Cardiac fibroblast (primary cell): ENCODE results near the gene HIRIP3.

Source experiments
- DNase-seq, 2 donors: peaks; one replicate each; pipeline versions ENCODE4 v3.0.0 to v3.0.0-alpha.2; 2010; ENCODE audit warnings: low read depth in 2 of 2
- H3K4me3 ChIP-seq, 2 donors: replicated peaks in 1 of 2; 1 replicate in 1 of 2; 2 replicates in 1 of 2; pipeline ENCODE4 v1.5.1; 2011; ENCODE audit warnings: low read depth in 2 of 2, low read length in 2 of 2, mild to moderate bottlenecking in 2 of 2, moderate library complexity in 1 of 2
- TF ChIP-seq, protein P1 (sequence below): IDR thresholded peaks from one replicate; pipeline ENCODE4 v1.5.1; 2011; ENCODE audit warnings: low read depth, mild to moderate bottlenecking, low read length, inconsistent platforms

Gene HIRIP3

DNA sequence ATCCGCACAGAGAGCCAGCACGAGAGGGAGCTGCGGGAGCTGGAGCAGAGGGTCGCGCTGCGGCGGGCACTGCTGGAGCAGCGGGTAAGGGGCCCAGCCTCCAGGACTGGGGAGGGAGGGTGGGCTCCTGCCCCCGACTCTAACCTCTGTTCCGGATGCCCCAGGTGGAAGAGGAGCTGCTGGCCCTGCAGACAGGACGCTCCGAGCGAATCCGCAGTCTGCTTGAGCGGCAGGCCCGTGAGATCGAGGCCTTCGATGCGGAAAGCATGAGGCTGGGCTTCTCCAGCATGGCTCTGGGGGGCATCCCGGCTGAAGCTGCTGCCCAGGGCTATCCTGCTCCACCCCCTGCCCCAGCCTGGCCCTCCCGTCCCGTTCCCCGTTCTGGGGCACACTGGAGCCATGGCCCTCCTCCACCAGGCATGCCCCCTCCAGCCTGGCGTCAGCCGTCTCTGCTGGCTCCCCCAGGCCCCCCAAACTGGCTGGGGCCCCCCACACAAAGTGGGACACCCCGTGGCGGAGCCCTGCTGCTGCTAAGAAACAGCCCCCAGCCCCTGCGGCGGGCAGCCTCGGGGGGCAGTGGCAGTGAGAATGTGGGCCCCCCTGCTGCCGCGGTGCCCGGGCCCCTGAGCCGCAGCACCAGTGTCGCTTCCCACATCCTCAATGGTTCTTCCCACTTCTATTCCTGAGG is 4.4 kb downstream of the HIRIP3 start:
- DNase-seq, result no peak
- no peak overlapping the region for H3K4me3 ChIP-seq
- TF ChIP-seq, protein P1, sequence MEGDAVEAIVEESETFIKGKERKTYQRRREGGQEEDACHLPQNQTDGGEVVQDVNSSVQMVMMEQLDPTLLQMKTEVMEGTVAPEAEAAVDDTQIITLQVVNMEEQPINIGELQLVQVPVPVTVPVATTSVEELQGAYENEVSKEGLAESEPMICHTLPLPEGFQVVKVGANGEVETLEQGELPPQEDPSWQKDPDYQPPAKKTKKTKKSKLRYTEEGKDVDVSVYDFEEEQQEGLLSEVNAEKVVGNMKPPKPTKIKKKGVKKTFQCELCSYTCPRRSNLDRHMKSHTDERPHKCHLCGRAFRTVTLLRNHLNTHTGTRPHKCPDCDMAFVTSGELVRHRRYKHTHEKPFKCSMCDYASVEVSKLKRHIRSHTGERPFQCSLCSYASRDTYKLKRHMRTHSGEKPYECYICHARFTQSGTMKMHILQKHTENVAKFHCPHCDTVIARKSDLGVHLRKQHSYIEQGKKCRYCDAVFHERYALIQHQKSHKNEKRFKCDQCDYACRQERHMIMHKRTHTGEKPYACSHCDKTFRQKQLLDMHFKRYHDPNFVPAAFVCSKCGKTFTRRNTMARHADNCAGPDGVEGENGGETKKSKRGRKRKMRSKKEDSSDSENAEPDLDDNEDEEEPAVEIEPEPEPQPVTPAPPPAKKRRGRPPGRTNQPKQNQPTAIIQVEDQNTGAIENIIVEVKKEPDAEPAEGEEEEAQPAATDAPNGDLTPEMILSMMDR, result no peak

DNA sequence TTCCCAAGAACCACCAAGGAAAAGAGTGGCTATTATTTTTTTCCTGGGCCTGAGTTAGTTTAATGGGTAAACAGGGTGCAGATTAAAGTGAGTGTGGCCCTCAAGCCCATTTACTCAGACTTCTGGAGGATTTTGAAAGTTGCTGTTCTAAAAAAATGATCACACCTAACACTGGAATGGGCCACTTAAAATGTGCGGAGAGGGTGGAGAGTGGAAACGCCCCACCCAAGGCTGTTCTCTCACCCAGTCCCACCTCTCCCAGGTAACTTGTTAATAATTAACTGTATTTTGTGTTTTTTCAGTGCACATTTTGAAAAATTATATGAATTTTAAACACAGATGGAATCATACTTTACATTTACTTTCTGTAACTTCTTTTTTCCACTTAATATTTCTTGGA is 5.4 kb downstream of the HIRIP3 start:
- TF ChIP-seq, protein P1, result no peak

DNA sequence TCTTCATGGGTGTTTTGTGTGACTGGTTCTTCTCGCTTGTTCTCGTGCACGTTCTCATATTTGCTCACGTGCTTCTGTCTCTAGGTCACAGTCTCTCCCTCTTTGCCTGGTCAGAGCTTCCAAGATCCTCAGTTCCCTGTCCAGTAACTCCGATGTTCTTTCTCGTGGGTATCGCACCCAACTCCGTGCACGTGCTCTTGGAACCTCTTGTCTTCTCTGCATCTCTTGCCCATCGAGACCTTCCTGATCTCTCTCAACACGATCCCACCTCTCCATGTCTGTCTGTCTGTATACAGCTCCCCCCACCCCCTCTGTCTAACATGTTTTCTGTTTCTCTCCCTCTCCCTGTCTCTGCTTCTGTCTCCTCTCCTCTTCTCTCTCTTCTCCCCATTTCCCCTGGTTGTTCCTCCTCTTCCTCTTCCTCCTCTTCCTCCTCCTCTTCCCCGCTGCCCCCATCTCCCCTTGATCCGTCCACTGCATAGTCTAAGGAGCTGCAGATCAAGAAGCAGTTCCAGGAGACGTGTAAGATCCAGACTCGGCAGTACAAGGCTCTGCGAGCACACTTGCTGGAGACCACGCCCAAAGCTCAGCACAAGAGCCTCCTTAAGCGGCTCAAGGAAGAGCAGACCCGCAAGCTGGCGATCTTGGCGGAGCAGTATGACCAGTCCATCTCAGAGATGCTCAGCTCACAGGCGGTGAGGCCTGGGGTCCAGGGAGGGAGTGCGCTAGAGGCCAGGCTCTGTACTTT is 6.1 kb downstream of the HIRIP3 start:
- no peak for DNase-seq

More for the DNA sequence above, 5.4 kb downstream of the HIRIP3 start:
- no peak overlapping the region for H3K4me3 ChIP-seq
- DNase-seq, result no peak

DNA sequence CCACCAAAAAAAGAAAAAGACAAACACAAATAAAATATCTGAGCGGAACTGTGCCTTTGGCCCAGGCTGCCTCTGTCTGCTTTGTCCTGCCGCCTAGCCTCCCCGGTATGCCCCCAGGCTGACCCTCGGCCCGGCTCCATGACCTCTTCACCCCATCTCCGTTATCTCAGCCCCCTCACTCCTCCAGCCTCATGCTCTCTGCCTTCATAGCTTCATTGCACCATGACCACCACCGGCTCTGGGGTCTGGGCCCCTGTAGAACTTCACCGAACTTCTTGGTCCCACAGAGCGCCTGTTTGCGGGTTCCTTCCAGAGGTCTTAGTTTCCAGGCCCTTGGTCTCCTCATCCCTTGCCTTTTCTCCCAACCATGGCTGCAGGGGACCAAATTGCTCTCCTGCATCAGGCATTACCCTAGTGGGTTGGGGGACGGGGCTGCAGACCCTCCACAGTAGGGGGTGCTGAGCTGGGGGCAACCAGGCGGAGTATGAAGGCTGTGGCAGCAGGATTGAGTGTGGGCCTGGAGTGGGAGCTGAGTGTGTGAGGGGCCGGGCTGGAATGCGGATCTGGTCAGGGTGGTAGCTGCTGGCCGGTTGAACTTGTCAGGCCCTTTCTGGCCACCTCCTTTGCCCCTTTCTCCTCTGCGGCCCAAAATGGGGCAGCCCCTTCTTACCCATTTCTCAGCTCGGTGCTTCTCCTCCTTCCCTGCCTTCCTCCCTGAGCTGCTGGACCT is 6.9 kb downstream of the HIRIP3 start:
- no peak for DNase-seq
- TF ChIP-seq, protein P1, result no peak
- H3K4me3 ChIP-seq, result no peak overlapping the region

More for the DNA sequence above, 6.1 kb downstream of the HIRIP3 start:
- TF ChIP-seq, protein P1, result no peak
- H3K4me3 ChIP-seq, result no peak overlapping the region

DNA sequence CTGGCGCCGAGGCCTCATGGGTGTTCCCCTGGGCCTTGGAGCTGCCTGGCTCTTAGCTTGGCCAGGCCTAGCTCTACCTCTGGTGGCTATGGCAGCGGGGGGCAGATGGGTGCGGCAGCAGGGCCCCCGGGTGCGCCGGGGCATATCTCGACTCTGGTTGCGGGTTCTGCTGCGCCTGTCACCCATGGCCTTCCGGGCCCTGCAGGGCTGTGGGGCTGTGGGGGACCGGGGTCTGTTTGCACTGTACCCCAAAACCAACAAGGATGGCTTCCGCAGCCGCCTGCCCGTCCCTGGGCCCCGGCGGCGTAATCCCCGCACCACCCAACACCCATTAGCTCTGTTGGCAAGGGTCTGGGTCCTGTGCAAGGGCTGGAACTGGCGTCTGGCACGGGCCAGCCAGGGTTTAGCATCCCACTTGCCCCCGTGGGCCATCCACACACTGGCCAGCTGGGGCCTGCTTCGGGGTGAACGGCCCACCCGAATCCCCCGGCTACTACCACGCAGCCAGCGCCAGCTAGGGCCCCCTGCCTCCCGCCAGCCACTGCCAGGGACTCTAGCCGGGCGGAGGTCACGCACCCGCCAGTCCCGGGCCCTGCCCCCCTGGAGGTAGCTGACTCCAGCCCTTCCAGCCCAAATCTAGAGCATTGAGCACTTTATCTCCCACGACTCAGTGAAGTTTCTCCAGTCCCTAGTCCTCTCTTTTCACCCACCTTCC is 7.9 kb downstream of the HIRIP3 start:
- DNase-seq, result no peak
- H3K4me3 ChIP-seq, result no peak overlapping the region
- TF ChIP-seq, protein P1, result no peak

DNA sequence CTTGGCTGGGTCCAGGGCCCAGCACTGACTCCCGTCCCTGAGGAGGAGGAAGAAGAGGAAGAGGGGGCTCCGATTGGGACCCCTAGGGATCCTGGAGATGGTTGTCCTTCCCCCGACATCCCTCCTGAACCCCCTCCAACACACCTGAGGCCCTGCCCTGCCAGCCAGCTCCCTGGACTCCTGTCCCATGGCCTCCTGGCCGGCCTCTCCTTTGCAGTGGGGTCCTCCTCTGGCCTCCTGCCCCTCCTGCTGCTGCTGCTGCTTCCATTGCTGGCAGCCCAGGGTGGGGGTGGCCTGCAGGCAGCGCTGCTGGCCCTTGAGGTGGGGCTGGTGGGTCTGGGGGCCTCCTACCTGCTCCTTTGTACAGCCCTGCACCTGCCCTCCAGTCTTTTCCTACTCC is 8.5 kb downstream of the HIRIP3 start:
- TF ChIP-seq, protein P1, result no peak

More for the DNA sequence above, 8.5 kb downstream of the HIRIP3 start:
- DNase-seq, result no peak
- no peak overlapping the region for H3K4me3 ChIP-seq
